ENCODE results near the gene NR0B2.

The NR0B2 gene

DNA sequence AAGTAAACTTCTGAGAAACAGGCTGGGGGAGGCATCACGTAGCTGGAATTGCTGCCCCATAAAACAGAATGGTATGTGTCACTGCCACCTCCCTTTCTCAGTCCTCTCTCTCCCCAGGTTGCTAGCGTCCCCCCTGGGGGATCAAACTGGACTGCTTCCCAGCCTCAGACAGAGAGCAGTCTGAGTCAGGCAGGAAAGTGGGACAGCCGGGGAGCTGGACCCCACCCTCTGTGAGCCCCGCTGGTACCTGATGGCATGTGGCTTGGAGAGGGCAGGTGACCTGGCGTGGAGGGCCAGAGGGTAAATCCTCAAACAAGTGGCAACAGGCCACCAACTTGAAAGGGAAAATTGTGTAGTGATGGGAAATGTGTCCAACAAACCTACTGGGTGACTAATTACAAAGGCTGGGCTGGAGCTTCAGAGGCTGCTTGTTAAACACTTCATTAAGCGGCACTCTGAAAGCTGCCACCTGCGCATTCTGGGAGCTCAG lies 51.8 kb downstream of the NR0B2 start:
- H3K4me3 ChIP-seq (ENCODE audit: low read depth, low read length): no peak overlapping the region
- TF ChIP-seq, protein P1, sequence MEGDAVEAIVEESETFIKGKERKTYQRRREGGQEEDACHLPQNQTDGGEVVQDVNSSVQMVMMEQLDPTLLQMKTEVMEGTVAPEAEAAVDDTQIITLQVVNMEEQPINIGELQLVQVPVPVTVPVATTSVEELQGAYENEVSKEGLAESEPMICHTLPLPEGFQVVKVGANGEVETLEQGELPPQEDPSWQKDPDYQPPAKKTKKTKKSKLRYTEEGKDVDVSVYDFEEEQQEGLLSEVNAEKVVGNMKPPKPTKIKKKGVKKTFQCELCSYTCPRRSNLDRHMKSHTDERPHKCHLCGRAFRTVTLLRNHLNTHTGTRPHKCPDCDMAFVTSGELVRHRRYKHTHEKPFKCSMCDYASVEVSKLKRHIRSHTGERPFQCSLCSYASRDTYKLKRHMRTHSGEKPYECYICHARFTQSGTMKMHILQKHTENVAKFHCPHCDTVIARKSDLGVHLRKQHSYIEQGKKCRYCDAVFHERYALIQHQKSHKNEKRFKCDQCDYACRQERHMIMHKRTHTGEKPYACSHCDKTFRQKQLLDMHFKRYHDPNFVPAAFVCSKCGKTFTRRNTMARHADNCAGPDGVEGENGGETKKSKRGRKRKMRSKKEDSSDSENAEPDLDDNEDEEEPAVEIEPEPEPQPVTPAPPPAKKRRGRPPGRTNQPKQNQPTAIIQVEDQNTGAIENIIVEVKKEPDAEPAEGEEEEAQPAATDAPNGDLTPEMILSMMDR (IDR thresholded peaks at IDR 0.05; ENCODE audit: insufficient read depth, low read depth, low read length, missing control alignments): no peak
- no peak for DNase-seq (ENCODE audit: low read depth)

All from GM12865 (cell line).